GM10266 (cell line): ENCODE data around the gene EIF2B2.

Source experiments
- DNase-seq: peaks from one replicate; pipeline ENCODE4 v3.0.0; 2012; ENCODE audit errors: extremely low spot score
- TF ChIP-seq, protein P1 (sequence below): IDR thresholded peaks from 2 replicates; pipeline ENCODE4 v1.5.1; 2012; ENCODE audit warnings: mild to moderate bottlenecking, low read depth; ENCODE audit not compliant: control insufficient read depth, insufficient read depth; ENCODE audit errors: missing control alignments

EIF2B2 gene

GRCh38 chr14:74973905-74974363 is 28.8 kb upstream of the EIF2B2 start:
- DNase-seq = no peak
- TF ChIP-seq, protein P1, sequence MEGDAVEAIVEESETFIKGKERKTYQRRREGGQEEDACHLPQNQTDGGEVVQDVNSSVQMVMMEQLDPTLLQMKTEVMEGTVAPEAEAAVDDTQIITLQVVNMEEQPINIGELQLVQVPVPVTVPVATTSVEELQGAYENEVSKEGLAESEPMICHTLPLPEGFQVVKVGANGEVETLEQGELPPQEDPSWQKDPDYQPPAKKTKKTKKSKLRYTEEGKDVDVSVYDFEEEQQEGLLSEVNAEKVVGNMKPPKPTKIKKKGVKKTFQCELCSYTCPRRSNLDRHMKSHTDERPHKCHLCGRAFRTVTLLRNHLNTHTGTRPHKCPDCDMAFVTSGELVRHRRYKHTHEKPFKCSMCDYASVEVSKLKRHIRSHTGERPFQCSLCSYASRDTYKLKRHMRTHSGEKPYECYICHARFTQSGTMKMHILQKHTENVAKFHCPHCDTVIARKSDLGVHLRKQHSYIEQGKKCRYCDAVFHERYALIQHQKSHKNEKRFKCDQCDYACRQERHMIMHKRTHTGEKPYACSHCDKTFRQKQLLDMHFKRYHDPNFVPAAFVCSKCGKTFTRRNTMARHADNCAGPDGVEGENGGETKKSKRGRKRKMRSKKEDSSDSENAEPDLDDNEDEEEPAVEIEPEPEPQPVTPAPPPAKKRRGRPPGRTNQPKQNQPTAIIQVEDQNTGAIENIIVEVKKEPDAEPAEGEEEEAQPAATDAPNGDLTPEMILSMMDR = no peak

DNA sequence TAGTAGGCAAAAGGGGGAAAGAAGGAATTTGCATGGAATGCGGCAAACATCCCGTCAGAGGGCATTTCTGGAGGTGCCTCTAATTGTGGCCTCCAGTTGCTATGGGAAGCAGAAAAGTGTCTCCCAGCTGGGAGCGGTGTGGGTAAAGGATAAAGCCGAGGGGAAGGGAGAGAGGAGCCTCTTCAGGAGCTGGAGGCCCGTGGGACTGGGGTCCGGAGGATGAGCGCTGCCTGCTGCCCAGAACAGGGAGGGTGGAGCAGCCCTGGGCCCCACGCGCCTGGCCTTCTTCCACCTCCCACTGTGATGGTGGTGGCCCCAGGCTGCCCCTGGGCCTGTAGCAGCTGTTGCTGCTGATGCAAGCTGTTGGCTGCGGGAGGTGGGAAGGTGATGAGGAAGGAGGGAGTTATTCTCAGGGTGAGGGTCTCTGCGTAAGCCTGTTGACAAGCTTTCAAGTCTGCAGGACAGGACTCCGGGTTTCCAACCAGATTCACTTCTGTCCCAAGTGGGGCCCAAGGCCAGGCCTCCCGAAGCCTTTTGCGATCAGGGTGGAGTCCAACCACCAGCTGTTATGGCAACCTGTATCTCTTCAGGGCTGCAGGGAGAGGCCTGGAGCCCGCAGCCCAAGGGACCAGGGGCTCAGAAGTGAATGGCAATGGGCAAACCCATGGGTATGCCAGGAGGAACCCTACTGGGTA is 28.2 kb upstream of the EIF2B2 start:
- no peak for DNase-seq
- TF ChIP-seq, protein P1 = no peak

GRCh38 chr14:74975059-74975810 is 27.5 kb upstream of the EIF2B2 start:
- TF ChIP-seq, protein P1 = no peak
- DNase-seq = no peak

GRCh38 chr14:74976264-74977113 is 26.2 kb upstream of the EIF2B2 start:
- no peak for DNase-seq
- TF ChIP-seq, protein P1 = no peak

DNA sequence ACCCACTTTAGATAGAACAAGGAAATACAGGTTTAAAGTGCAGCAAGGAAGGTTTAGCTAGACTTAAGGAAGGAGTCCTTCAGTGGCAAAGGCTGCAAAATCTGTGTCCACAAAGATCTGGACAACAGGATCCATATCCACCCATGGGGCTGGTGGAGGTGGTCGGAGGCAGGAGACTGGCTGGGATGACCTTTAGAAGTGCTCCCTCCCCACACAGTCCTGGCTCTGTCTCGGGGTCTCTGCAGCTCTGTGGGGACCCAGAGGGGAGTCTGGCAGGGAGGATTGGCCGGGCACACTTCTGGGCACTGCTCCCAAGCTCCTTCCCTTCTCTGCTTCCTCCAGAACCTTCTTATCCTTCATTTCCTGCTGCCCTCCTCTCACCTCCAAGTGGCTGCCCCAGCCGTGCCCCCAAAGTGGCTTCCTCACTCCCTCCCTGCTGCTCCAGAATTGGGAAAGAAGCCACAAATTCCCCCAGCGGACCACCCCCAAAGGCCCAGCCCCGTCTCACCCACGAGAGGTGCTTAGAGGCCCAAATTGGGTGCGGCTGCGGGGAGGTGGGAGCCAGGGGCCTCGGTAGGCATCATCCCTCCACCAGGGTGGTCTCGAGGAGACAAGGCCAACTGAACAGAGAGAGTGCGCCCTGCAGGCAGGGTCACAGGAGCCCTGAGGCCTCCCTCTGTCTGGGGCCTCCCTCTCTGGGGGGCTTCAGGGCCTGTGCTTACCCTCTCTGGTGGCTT is 25.4 kb upstream of the EIF2B2 start:
- DNase-seq = no peak
- TF ChIP-seq, protein P1 = no peak

DNA sequence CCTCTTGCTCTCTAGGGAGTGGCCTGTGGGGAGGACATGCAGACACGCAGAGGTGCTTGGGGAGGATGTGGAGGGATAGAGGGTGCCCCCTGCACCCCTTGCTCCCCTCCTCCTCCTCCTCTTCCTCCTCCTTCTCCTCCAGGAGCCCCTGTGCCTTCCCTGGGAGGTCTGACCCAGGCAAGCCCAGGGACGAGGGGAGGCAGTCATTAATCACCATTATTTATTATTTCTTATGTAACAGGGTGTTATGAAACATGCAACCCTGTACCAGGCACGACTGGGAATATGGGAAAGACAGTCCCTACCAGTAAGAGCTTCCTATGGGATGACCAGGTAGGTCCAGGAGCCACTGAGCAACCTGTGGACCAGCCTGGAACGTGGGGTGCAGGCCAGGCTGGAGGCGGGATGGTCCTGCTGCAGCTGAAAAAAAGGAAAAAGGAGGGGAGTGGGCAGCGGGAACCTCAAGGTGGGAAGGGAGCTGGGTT is 24.8 kb upstream of the EIF2B2 start:
- no peak for DNase-seq
- TF ChIP-seq, protein P1 = no peak
